H1 (cell line): ENCODE measurements around the gene BCAM. TPM values are rescaled to one million over a fixed set of nuclear protein-coding genes. Genes with fewer than 3 reads are reported as not detected.
A peak's percentile ranks its signal among the peaks of the same experiment; 100 is the strongest.

ENCODE experiments used
- HDAC2 ChIP-seq, 2 experiments: fragments of 300-600 bp in 1 of 2; sonication (generic) in 1 of 2; IDR thresholded peaks; 2 replicates each; pipeline ENCODE4 v1.6.1; 2011 to 2012; ENCODE audit warnings: low read depth in 2 of 2, low read length in 2 of 2, mild to moderate bottlenecking in 2 of 2, moderate library complexity in 2 of 2, borderline replicate concordance in 1 of 2, inconsistent platforms in 1 of 2
- PHF8 ChIP-seq: fragments of 200-600 bp; sonication (generic); conservative IDR thresholded peaks from 2 replicates; pipeline ENCODE4 v1.7.1; 2012; ENCODE audit warnings: low read depth, mild to moderate bottlenecking, inconsistent platforms, low read length, moderate library complexity
- TAF1 ChIP-seq: IDR thresholded peaks from 2 replicates; pipeline ENCODE4 v1.6.1; 2011; ENCODE audit warnings: mild to moderate bottlenecking, low read depth, low read length
- polyA plus RNA-seq, 7 experiments: library from polyadenylated mRNA; depleted of rRNA in 3 of 7; stranded (reverse) in 5 of 7; unstranded in 2 of 7; fragments of >200 nt in 5 of 7; fragments of 200-250 nt in 2 of 7; gene quantifications; 1 replicate in 5 of 7; 2 replicates in 1 of 7; 4 replicates in 1 of 7; pipeline versions ENCODE4 v1.2.1 to v1.2.3, GENCODE V29; 2011 to 2013; ENCODE audit warnings: missing spikeins in 2 of 7, mixed read lengths in 2 of 7
- total RNA-seq: library from RNA; stranded (reverse); fragmentation: NEBNext Ultra II Directional; extraction: Animal tissue kit (Norgen Biotek cat#: 25700); gene quantifications from 2 replicates; pipeline ENCODE4 v1.2.1, GENCODE V29; 2021
- TF ChIP-seq, protein P1 (sequence below): IDR thresholded peaks from 2 replicates; pipeline ENCODE4 v1.6.1; 2012; ENCODE audit warnings: inconsistent platforms
- TF ChIP-seq, protein P2 (sequence below), 3 experiments: IDR thresholded peaks; 1 replicate in 2 of 3; 2 replicates in 1 of 3; pipeline versions ENCODE4 v1.5.1 to v1.6.1; 2011; ENCODE audit warnings: low read length in 3 of 3, mild to moderate bottlenecking in 3 of 3, inconsistent platforms in 2 of 3, low read depth in 1 of 3, moderate library complexity in 1 of 3; ENCODE audit not compliant: insufficient read depth in 1 of 3; ENCODE audit errors: control extremely low read depth in 1 of 3

BCAM gene
- total and polyA plus RNA-seq, 2 of the 8 experiments (the other 6 are each of a cell fraction or from before 2014, with no cell fraction given) = 32.5 to 81.4 TPM

DNA sequence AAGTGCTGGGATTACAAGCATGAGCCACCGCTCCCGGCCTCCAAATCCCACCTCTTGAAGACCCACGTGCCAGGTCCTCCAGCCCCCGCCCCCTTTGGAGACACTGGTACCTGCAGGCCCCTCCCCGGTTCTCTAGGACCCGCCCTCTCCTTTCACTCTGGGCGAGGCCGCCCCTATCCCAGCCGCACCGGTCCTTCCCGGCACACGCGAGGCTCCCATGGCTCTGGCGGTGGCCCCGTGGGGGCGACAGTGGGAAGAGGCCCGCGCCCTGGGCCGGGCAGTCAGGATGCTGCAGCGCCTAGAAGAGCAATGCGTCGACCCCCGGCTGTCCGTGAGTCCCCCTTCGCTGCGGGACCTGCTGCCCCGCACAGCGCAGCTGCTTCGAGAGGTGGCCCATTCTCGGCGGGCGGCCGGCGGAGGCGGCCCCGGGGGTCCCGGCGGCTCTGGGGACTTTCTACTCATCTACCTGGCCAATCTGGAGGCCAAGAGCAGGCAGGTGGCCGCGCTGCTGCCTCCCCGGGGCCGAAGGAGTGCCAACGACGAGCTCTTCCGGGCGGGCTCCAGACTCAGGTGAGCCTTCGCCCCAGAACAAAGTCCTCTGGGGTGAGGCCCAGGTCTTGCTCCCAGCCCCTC, 31.1 kb upstream of the BCAM start, which contains the start of gene CBLC (continued):
- TF ChIP-seq, protein P1, sequence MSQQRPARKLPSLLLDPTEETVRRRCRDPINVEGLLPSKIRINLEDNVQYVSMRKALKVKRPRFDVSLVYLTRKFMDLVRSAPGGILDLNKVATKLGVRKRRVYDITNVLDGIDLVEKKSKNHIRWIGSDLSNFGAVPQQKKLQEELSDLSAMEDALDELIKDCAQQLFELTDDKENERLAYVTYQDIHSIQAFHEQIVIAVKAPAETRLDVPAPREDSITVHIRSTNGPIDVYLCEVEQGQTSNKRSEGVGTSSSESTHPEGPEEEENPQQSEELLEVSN = peak; percentile 74
- TF ChIP-seq TAF1 = peak; percentile 63; the same call in 1 of the 2 replicates
- peak in 1 of 2 experiments; percentile 37; a peak in 1 of 4 replicates for TF ChIP-seq HDAC2 (IDR thresholded peaks at IDR 0.05; ENCODE audit: borderline replicate concordance in 1 of 2, low read depth in 2 of 2, low read length in 2 of 2)
- TF ChIP-seq PHF8 = peak; percentile 74
- TF ChIP-seq, protein P2, sequence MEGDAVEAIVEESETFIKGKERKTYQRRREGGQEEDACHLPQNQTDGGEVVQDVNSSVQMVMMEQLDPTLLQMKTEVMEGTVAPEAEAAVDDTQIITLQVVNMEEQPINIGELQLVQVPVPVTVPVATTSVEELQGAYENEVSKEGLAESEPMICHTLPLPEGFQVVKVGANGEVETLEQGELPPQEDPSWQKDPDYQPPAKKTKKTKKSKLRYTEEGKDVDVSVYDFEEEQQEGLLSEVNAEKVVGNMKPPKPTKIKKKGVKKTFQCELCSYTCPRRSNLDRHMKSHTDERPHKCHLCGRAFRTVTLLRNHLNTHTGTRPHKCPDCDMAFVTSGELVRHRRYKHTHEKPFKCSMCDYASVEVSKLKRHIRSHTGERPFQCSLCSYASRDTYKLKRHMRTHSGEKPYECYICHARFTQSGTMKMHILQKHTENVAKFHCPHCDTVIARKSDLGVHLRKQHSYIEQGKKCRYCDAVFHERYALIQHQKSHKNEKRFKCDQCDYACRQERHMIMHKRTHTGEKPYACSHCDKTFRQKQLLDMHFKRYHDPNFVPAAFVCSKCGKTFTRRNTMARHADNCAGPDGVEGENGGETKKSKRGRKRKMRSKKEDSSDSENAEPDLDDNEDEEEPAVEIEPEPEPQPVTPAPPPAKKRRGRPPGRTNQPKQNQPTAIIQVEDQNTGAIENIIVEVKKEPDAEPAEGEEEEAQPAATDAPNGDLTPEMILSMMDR (IDR thresholded peaks at IDR 0.05; ENCODE audit: control extremely low read depth in 1 of 3, insufficient read depth in 1 of 3, low read depth in 1 of 3, low read length in 3 of 3) = peak in 1 of 3 experiments; percentile 0; a peak in 1 of 4 replicates
